GM12878 (cell line): Measurements from ENCODE around the gene ZNF662. TPM values are rescaled to one million over a fixed set of nuclear protein-coding genes. Genes with fewer than 3 reads are reported as not detected.

Experiments
- ATAC-seq: fragments of 200-7000 bp; cut with Tn5 transposase; 3 replicates; pipeline ENCODE4 v1.9.1; 2020; ENCODE audit warnings: mild to moderate bottlenecking, moderate library complexity
- BruUV-seq: library from RNA; stranded (reverse); fragments of 400-500 nt; replicated peaks from 2 replicates; lab custom pipeline; 2021; lab: Mats Ljungman, UMichigan
- CTCF ChIA-PET: fragments of 300-600 bp; sonication (Branson Sonifier 250); formaldehyde crosslinking; extraction: SDS; loops from one replicate; lab custom pipeline; 2021; ENCODE audit warnings: inconsistent platforms; lab: Yijun Ruan, JAX
- POLR2A ChIA-PET: fragments of 350-600 bp; formaldehyde crosslinking; extraction: SDS; loops from one replicate; lab custom pipeline; 2021; ENCODE audit warnings: inconsistent platforms; lab: Charles Lee
- RAD21 ChIA-PET: fragments of 300-600 bp; sonication (Branson Sonifier 250); formaldehyde crosslinking; loops from one replicate; lab custom pipeline; 2023; ENCODE audit warnings: antibody characterized with exemption; ENCODE audit not compliant: unreplicated experiment; lab: Charles Lee
- SMC1A ChIA-PET: fragments of 300-600 bp; sonication (Branson Sonifier 250); formaldehyde crosslinking; loops from one replicate; lab custom pipeline; 2023; ENCODE audit not compliant: unreplicated experiment, uncharacterized antibody; lab: Charles Lee
- DNase-seq: peaks from one replicate; pipeline ENCODE4 v3.0.0-alpha.2; 2011; ENCODE audit warnings: low read depth, low spot score
- FAIRE-seq: peaks from 3 replicates; lab custom pipeline; 2011; peaks lifted over from hg19 to GRCh38; lab: Jason Lieb, UNC
- H2AFZ ChIP-seq: 2 replicates; pipeline ENCODE4 v1.6.0; 2011; ENCODE audit warnings: low read depth, low read length, control low read depth; ENCODE audit not compliant: control insufficient read depth
- H3K27ac ChIP-seq: 2 replicates; pipeline ENCODE4 v1.5.1; 2011; ENCODE audit warnings: control low read depth; ENCODE audit not compliant: control insufficient read depth, insufficient read depth
- H3K27me3 ChIP-seq, 2 experiments: replicated peaks in 1 of 2; 2 replicates each; pipeline versions ENCODE4 v1.6.0 to v1.6.1; 2011; ENCODE audit warnings: low read length in 1 of 2; ENCODE audit not compliant: control insufficient read depth in 2 of 2, insufficient read depth in 2 of 2
- H3K36me3 ChIP-seq, 2 experiments: 2 replicates each; pipeline ENCODE4 v1.5.1; 2011; ENCODE audit warnings: low read length in 1 of 2; ENCODE audit not compliant: control insufficient read depth in 2 of 2, insufficient read depth in 2 of 2
- H3K4me1 ChIP-seq: 2 replicates; pipeline ENCODE4 v1.6.1; 2011; ENCODE audit warnings: mild to moderate bottlenecking, low read length, moderate library complexity, mixed read lengths; ENCODE audit not compliant: control insufficient read depth, insufficient read depth
- H3K4me2 ChIP-seq: 2 replicates; pipeline ENCODE4 v1.6.0; 2011; ENCODE audit warnings: control low read depth; ENCODE audit not compliant: control insufficient read depth, insufficient read depth
- H3K4me3 ChIP-seq: fragments of 200-600 bp; sonication (generic); 2 replicates; pipeline ENCODE4 v1.5.1; 2016
- H3K79me2 ChIP-seq: 2 replicates; pipeline ENCODE4 v1.6.0; 2011; ENCODE audit warnings: low read length; ENCODE audit not compliant: control insufficient read depth, insufficient read depth
- H3K9ac ChIP-seq: 2 replicates; pipeline ENCODE4 v1.8.0; 2011; ENCODE audit warnings: low read length, control low read depth, mixed read lengths; ENCODE audit not compliant: control insufficient read depth, insufficient read depth
- H3K9me3 ChIP-seq: replicated peaks from 3 replicates; pipeline ENCODE4 v1.5.1; 2011; ENCODE audit warnings: mild to moderate bottlenecking, low read length; ENCODE audit not compliant: control insufficient read depth, insufficient read depth
- H4K20me1 ChIP-seq: 2 replicates; pipeline ENCODE4 v1.6.0; 2011; ENCODE audit not compliant: control insufficient read depth, insufficient read depth
- BACH1 ChIP-seq: fragments of 450-650 bp; IDR thresholded peaks from 2 replicates; pipeline ENCODE4 v1.6.1; 2017; ENCODE audit warnings: mild to moderate bottlenecking, borderline replicate concordance
- DPF2 ChIP-seq: fragments of 450-650 bp; IDR thresholded peaks from 2 replicates; pipeline ENCODE4 v1.6.1; 2017; ENCODE audit warnings: mild to moderate bottlenecking
- RELA ChIP-seq: fragments of 450-650 bp; IDR thresholded peaks from 2 replicates; pipeline ENCODE4 v1.8.0; 2014; ENCODE audit warnings: borderline replicate concordance; ENCODE audit not compliant: partially characterized antibody
- SP1 ChIP-seq: IDR thresholded peaks from one replicate; pipeline ENCODE4 v1.6.1; 2011; ENCODE audit warnings: low read depth, low read length
- SUPT20H ChIP-seq: IDR thresholded peaks from 2 replicates; pipeline ENCODE4 v1.6.1; 2011; ENCODE audit warnings: low read depth, mild to moderate bottlenecking, low read length, moderate library complexity, borderline replicate concordance; ENCODE audit not compliant: control insufficient read depth
- WGBS: methylation state at CpG from one replicate; pipeline ENCODE4 v1.1.6; 2016; ENCODE audit warnings: low lambda C conversion rate; ENCODE audit not compliant: insufficient replicate concordance, insufficient coverage; ENCODE audit errors: missing lambda C conversion rate; 5-methylcytosine and 5-hydroxymethylcytosine counted together
- in situ Hi-C: fragments of 300-500 bp; cut with MboI; formaldehyde crosslinking; loops from 9 replicates; pipeline ENCODE4 v1.14.3; 2018; ENCODE audit warnings: mixed read lengths
- intact Hi-C: fragments of 100-400 bp; cut with micrococcal nuclease; formaldehyde crosslinking; loops from one replicate; pipeline ENCODE4 v1.14.2; 2022; ENCODE audit not compliant: unreplicated experiment
- polyA plus RNA-seq, 11 experiments: library from polyadenylated mRNA; depleted of rRNA in 4 of 11; unstranded in 6 of 11; stranded (reverse) in 5 of 11; fragments of >200 nt; fragmentation: Nextera tagmentation in 4 of 11; fragmentation: Illumina TruSeq in 1 of 11; extraction: Ambion mirVana in 4 of 11; extraction: Trizol in 1 of 11; gene quantifications; 1 replicate in 1 of 11; 2 replicates in 10 of 11; pipeline versions ENCODE4 v1.2.1 to v1.2.3, GENCODE V29; 2011 to 2016; ENCODE audit warnings: inconsistent platforms in 2 of 11, missing spikeins in 2 of 11, low read depth in 1 of 11
- total RNA-seq, 4 experiments: library from RNA; depleted of rRNA in 3 of 4; stranded (reverse); fragments of >200 nt in 3 of 4; fragmentation: Illumina TruSeq in 1 of 4; extraction: Trizol in 1 of 4; gene quantifications; 2 replicates each; pipeline versions ENCODE4 v1.2.1 to v1.2.3, GENCODE V29; 2013 to 2021
- TF ChIP-seq, protein P1 (sequence below): fragments of 450-650 bp; IDR thresholded peaks from 2 replicates; pipeline ENCODE4 v1.6.1; 2017; ENCODE audit warnings: mild to moderate bottlenecking, low read depth, inconsistent platforms; ENCODE audit not compliant: poor library complexity, severe bottlenecking
- TF ChIP-seq, protein P2 (sequence below): fragments of 450-650 bp; IDR thresholded peaks from 2 replicates; pipeline ENCODE4 v1.6.1; 2017; ENCODE audit warnings: mild to moderate bottlenecking, moderate library complexity
- TF ChIP-seq, protein P3 (sequence below): IDR thresholded peaks from 2 replicates; pipeline ENCODE4 v1.6.1; 2011; ENCODE audit warnings: low read depth, low read length, improper control_type of control experiment, borderline replicate concordance
- TF ChIP-seq, protein P4 (sequence below): IDR thresholded peaks from 2 replicates; pipeline ENCODE4 v1.6.1; 2012; ENCODE audit warnings: improper control_type of control experiment, low read depth, low read length; ENCODE audit not compliant: insufficient replicate concordance

ZNF662 gene
- total and polyA plus RNA-seq, 10 of the 15 experiments (the other 5 are each of a cell fraction or from before 2014, with no cell fraction given), result not detected

DNA sequence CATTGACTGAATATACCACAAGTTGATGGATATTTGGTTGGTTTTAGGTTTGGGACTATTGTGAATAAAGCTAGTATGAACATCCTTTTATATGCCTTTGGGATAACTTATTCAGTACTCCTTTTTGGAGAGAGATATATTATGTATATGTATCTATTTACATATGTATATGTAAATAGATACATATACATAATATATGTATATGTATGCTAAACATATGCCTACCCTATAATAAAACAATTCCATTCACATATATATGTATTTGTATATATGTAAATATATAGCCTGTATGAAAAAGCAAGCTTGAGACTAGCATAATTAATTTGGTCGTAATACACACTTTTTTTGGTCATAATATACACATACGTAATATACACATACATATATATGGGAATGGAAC lies 57.3 kb downstream of the ZNF662 start (continued):
- TF ChIP-seq, protein P1, sequence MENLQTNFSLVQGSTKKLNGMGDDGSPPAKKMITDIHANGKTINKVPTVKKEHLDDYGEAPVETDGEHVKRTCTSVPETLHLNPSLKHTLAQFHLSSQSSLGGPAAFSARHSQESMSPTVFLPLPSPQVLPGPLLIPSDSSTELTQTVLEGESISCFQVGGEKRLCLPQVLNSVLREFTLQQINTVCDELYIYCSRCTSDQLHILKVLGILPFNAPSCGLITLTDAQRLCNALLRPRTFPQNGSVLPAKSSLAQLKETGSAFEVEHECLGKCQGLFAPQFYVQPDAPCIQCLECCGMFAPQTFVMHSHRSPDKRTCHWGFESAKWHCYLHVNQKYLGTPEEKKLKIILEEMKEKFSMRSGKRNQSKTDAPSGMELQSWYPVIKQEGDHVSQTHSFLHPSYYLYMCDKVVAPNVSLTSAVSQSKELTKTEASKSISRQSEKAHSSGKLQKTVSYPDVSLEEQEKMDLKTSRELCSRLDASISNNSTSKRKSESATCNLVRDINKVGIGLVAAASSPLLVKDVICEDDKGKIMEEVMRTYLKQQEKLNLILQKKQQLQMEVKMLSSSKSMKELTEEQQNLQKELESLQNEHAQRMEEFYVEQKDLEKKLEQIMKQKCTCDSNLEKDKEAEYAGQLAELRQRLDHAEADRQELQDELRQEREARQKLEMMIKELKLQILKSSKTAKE, result no peak
- TF ChIP-seq DPF2 (no peak), SP1 (no peak)
- TF ChIP-seq, all 136 proteins: peak for 0

DNA sequence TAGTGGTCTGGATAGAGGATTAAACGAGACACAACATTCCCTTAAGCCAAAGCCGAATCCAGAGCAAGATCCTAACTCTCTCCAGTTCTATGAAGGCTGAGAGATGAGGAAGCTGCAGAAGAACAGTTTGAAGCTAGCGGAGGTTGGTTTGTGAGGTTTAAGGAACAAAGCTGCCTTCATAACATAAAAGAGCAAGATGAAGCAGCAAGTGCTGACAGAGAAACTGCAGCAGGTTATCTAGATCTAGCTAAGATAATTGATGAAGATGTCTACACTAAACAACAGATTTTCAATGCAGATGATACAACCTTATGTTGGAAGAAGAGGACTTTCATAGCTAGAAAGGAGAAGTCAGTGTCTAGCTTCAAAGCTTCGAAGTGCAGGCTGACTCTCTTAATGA lies 58.3 kb downstream of the ZNF662 start:
- H3K9me3 ChIP-seq, result no peaks in the 10 kb centered on the region
- no peaks in the 10 kb centered on the region for H3K27me3 ChIP-seq
- H3K36me3 ChIP-seq, result no peaks in the 10 kb centered on the region
- DNase-seq (no peak), ATAC-seq (no peak), FAIRE-seq (no peak)
- SMC1A ChIA-PET, result interaction anchor here (0.8 to 1.3 kb wide), 6 partner anchors 42 to 196 kb away, joined by 3 to 5 read pairs (median 4); no protein-coding TSS in a partner anchor
- intact Hi-C loops (no loop called here), in situ Hi-C loops (loop anchor here (10.0 kb wide), 2 partner anchors 411 to 541 kb away; no protein-coding TSS in a partner anchor)
- CTCF ChIA-PET, result interaction anchor here (0.6 to 5.6 kb wide), 5 partner anchors 21 to 538 kb away, joined by 3 to 87 read pairs (median 5); no protein-coding TSS in a partner anchor
- no peak overlapping the region for H3K4me2 ChIP-seq
- no peak overlapping the region for H2AFZ ChIP-seq
- POLR2A ChIA-PET, result no interaction called here
- BruUV-seq, result no TSS peak
- H3K79me2 ChIP-seq, result no peaks in the 10 kb centered on the region
- no peak overlapping the region for H3K27ac ChIP-seq
- RAD21 ChIA-PET, result interaction anchor here (1.0 to 1.5 kb wide), 3 partner anchors 72 to 123 kb away, joined by 3 to 8 read pairs (median 5); no protein-coding TSS in a partner anchor
- no peaks in the 10 kb centered on the region for H3K4me1 ChIP-seq
- H4K20me1 ChIP-seq, result no peaks in the 10 kb centered on the region
- 23% methylated on average over 4 of the region's 4 CpGs for WGBS
- H3K4me3 ChIP-seq, result no peak overlapping the region
- no peak overlapping the region for H3K9ac ChIP-seq
- TF ChIP-seq, protein P2, sequence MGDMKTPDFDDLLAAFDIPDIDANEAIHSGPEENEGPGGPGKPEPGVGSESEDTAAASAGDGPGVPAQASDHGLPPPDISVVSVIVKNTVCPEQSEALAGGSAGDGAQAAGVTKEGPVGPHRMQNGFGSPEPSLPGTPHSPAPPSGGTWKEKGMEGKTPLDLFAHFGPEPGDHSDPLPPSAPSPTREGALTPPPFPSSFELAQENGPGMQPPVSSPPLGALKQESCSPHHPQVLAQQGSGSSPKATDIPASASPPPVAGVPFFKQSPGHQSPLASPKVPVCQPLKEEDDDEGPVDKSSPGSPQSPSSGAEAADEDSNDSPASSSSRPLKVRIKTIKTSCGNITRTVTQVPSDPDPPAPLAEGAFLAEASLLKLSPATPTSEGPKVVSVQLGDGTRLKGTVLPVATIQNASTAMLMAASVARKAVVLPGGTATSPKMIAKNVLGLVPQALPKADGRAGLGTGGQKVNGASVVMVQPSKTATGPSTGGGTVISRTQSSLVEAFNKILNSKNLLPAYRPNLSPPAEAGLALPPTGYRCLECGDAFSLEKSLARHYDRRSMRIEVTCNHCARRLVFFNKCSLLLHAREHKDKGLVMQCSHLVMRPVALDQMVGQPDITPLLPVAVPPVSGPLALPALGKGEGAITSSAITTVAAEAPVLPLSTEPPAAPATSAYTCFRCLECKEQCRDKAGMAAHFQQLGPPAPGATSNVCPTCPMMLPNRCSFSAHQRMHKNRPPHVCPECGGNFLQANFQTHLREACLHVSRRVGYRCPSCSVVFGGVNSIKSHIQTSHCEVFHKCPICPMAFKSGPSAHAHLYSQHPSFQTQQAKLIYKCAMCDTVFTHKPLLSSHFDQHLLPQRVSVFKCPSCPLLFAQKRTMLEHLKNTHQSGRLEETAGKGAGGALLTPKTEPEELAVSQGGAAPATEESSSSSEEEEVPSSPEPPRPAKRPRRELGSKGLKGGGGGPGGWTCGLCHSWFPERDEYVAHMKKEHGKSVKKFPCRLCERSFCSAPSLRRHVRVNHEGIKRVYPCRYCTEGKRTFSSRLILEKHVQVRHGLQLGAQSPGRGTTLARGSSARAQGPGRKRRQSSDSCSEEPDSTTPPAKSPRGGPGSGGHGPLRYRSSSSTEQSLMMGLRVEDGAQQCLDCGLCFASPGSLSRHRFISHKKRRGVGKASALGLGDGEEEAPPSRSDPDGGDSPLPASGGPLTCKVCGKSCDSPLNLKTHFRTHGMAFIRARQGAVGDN, result no peak
- no peak for TF ChIP-seq BACH1
- TF ChIP-seq SUPT20H, result no peak
- TF ChIP-seq, protein P3, sequence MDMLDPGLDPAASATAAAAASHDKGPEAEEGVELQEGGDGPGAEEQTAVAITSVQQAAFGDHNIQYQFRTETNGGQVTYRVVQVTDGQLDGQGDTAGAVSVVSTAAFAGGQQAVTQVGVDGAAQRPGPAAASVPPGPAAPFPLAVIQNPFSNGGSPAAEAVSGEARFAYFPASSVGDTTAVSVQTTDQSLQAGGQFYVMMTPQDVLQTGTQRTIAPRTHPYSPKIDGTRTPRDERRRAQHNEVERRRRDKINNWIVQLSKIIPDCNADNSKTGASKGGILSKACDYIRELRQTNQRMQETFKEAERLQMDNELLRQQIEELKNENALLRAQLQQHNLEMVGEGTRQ, result no peak
- TF ChIP-seq RELA, result no peak
- TF ChIP-seq, protein P4, sequence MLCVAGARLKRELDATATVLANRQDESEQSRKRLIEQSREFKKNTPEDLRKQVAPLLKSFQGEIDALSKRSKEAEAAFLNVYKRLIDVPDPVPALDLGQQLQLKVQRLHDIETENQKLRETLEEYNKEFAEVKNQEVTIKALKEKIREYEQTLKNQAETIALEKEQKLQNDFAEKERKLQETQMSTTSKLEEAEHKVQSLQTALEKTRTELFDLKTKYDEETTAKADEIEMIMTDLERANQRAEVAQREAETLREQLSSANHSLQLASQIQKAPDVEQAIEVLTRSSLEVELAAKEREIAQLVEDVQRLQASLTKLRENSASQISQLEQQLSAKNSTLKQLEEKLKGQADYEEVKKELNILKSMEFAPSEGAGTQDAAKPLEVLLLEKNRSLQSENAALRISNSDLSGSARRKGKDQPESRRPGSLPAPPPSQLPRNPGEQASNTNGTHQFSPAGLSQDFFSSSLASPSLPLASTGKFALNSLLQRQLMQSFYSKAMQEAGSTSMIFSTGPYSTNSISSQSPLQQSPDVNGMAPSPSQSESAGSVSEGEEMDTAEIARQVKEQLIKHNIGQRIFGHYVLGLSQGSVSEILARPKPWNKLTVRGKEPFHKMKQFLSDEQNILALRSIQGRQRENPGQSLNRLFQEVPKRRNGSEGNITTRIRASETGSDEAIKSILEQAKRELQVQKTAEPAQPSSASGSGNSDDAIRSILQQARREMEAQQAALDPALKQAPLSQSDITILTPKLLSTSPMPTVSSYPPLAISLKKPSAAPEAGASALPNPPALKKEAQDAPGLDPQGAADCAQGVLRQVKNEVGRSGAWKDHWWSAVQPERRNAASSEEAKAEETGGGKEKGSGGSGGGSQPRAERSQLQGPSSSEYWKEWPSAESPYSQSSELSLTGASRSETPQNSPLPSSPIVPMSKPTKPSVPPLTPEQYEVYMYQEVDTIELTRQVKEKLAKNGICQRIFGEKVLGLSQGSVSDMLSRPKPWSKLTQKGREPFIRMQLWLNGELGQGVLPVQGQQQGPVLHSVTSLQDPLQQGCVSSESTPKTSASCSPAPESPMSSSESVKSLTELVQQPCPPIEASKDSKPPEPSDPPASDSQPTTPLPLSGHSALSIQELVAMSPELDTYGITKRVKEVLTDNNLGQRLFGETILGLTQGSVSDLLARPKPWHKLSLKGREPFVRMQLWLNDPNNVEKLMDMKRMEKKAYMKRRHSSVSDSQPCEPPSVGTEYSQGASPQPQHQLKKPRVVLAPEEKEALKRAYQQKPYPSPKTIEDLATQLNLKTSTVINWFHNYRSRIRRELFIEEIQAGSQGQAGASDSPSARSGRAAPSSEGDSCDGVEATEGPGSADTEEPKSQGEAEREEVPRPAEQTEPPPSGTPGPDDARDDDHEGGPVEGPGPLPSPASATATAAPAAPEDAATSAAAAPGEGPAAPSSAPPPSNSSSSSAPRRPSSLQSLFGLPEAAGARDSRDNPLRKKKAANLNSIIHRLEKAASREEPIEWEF, result no peak
